Measurements from ENCODE around the gene CBFA2T2. TPM values are rescaled to one million over a fixed set of nuclear protein-coding genes. Genes with fewer than 3 reads are reported as not detected.
"Not testable (repeated sequence)": the region's sequence is repeated elsewhere in the genome, so short reads cannot be mapped to it uniquely, and the experiment has no call there.

CBFA2T2 gene
- total RNA-seq, 2 donors from 2014 or later: 14.4 to 15.7 TPM

DNA sequence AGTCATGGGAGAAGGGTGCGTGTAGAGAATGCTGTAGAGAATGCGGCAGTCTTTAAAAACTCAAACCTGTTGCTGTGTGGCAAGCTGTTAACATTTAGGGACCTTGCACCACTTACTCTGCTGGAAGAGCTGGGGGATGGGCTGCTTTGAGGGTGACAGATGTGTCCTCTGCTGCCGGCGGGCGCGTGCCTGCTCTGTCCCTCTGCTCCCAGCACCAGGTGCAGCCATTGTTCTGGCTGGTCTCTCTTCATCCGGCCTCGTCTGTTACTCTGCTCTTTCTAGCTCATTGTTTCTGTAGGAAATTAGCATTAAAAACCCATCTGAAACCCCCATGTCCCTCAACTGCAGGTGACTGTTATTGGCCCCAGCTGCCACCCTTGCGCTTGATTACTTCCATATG lies 78.5 kb downstream of the CBFA2T2 start:
- DNase-seq (no peak), ATAC-seq (replicated peaks in 1 of 2) (no peak)
- Mint-ChIP-seq H3K9me3 (no peaks in the 10 kb centered on the region), H3K4me1 (ENCODE audit: low read depth) (peaks cover 41% of the 10 kb centered on the region), H3K27ac (no peak overlapping the region), H3K36me3 (ENCODE audit: insufficient read depth in 2 of 2) (no peaks in the 10 kb centered on the region), H3K27me3 (ENCODE audit: low read depth) (no peaks in the 10 kb centered on the region), H3K4me3 (no peak overlapping the region)

DNA sequence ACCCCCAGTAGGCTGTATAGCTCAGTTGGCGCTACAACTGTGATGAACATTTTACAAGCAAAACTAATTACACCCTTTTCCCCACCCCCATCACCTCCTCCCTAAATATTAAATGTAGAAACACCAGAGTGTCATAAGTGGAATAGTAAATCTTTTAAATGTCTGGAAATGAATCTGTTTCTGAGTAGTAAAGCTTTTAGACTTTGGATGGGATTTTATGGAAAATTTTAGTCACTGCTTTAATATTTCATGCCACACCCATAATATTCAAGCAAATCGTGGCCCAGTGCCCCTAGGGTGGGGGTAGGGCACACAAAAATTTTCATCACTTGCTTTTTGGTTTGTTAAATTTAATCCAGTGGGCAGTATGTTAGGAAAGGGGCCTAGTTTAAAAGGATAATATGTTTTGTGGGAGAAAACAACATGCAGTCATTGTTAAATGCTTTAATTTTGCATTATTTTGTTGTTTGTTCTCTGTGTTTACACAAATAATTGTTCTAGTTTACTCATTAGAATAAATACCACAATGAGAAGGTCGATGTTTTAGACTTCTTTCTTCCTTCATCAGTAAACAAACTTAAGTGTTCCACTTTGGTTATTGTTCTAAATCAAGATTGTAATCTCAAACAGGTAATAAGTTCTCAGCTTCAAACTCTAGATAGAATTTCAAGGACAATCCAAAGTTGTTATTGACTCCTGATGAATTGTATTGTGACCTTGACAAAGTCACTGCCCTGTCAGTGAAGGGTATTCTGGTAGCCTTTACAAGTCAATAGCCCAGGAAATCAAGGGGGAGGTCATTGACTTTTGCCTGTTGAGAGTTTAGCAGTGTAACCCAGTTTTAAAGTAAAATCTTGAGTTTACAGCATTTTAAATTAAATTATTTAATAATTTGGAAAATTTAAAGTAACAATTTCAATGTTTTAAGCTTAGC lies 79.2 kb downstream of the CBFA2T2 start:
- Mint-ChIP-seq H3K36me3 (ENCODE audit: insufficient read depth in 2 of 2) (no peaks in the 10 kb centered on the region), H3K4me1 (ENCODE audit: low read depth) (peaks cover 41% of the 10 kb centered on the region), H3K27ac (no peak overlapping the region), H3K4me3 (no peak overlapping the region), H3K9me3 (no peaks in the 10 kb centered on the region), H3K27me3 (ENCODE audit: low read depth) (no peaks in the 10 kb centered on the region)
- DNase-seq: no peak
- ATAC-seq (replicated peaks in 1 of 2): no peak

DNA sequence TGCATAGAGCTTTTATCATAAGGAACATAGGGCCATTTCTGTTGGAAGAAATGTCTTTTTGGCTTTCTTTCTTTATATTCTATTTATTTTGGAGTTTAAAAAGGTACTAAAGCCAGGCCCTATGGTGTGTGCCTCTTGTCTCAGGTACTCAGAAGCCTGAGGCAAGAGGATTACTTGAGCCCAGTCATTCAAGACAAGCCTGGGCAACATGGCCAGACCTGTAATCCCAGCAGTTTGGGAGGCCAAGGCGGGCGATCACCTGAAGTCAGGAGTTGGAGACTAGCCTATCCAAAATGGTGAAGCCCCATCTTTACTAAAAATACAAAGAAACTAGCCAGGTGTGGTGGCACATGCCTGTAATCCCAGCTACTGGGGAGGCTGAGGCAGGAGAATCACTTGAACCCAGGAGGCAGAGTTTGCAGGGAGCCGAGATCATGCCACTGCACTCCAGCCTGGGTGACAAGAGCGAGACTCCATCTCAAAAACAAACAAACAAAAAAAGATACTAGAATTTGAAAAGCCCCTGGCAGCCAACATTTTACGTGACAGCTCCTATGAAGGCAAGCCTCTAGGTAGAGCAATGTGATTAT lies 80.0 kb downstream of the CBFA2T2 start:
- peaks cover 41% of the 10 kb centered on the region for H3K4me1 Mint-ChIP-seq (ENCODE audit: low read depth)

DNA sequence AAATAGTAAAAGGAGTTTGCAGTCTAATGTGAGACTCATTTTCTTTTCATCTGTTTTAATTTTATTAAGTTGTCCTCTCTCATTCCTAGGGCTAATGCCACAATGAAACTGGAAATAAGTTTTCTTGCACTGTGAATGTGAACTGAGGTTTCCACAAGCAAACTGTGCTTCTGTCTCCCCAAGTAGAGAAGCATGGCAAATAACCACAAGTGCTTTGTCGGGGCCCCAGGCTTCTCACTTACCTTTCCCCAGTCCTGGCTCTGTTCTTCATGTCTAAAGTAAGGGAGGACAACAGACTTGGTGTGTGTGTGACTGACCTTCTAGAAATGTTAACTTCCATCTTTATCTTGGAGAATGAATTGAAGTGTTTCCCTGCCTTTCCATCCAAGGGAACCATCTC lies 80.8 kb downstream of the CBFA2T2 start:
- H3K27ac Mint-ChIP-seq: no peak overlapping the region
- DNase-seq: no peak
- no peak for ATAC-seq (replicated peaks in 1 of 2)
- H3K4me1 Mint-ChIP-seq (ENCODE audit: low read depth): peaks cover 41% of the 10 kb centered on the region
- H3K9me3 Mint-ChIP-seq: no peaks in the 10 kb centered on the region
- H3K27me3 Mint-ChIP-seq (ENCODE audit: low read depth): no peaks in the 10 kb centered on the region
- peak overlapping the region; percentile 2 to 19 for H3K4me3 Mint-ChIP-seq
- no peaks in the 10 kb centered on the region for H3K36me3 Mint-ChIP-seq (ENCODE audit: insufficient read depth in 2 of 2)

More for the DNA sequence above, 80.0 kb downstream of the CBFA2T2 start:
- H3K9me3 Mint-ChIP-seq: no peaks in the 10 kb centered on the region
- no peak for ATAC-seq (replicated peaks in 1 of 2)
- no peaks in the 10 kb centered on the region for H3K27me3 Mint-ChIP-seq (ENCODE audit: low read depth)
- H3K4me3 Mint-ChIP-seq: peak overlapping the region in 1 of 2 donors; percentile 19
- H3K36me3 Mint-ChIP-seq (ENCODE audit: insufficient read depth in 2 of 2): no peaks in the 10 kb centered on the region
- DNase-seq: no peak
- H3K27ac Mint-ChIP-seq: no peak overlapping the region

DNA sequence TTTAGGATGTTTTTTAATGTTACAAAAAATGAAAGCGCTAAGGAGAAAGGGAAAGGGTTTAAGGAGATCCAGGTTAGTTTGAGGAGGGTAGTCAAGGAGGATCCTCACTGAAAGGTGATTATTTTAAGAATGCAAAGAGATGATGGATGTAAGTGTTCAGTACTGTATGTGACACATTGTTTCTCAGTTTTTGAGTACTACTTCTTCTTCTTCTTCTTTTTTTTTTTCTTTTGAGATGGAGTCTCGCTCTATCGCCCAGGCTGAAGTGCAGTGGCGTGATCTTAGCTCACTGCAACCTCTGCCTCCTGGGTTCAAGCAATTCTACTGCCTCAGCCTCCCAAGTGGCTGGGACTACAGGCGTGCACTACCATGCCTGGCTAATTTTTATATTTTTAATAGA lies 83.4 kb downstream of the CBFA2T2 start:
- H3K9me3 Mint-ChIP-seq; H3K27ac Mint-ChIP-seq; H3K27me3 Mint-ChIP-seq (ENCODE audit: low read depth); ATAC-seq (replicated peaks in 1 of 2); DNase-seq; H3K4me3 Mint-ChIP-seq; H3K36me3 Mint-ChIP-seq (ENCODE audit: insufficient read depth in 2 of 2): not testable (repeated sequence)
- H3K4me1 Mint-ChIP-seq (ENCODE audit: low read depth): peaks cover 38% of the 10 kb centered on the region

DNA sequence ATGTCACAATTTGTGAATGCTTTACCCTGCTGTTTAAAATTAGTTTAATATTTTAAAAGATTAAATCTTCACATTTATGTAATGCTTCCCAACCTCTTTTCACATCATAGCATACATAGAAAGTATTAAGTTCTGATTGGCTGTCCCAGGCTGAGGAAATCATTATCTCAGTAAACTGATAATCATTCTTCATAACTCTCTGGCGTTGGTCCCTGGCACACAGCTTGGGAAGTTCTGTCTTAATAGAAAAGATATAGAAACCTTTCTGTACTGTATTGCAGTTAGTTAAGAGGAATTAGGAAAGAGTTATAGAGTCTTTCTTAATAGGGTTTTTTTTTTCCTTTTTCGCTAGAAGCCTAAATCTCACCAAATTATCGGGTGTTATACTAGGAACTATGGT lies 85.4 kb downstream of the CBFA2T2 start:
- ATAC-seq (replicated peaks in 1 of 2) (no peak), DNase-seq (no peak)
- Mint-ChIP-seq H3K36me3 (ENCODE audit: insufficient read depth in 2 of 2) (no peaks in the 10 kb centered on the region), H3K4me1 (ENCODE audit: low read depth) (peaks cover 23% of the 10 kb centered on the region), H3K4me3 (no peak overlapping the region), H3K27me3 (ENCODE audit: low read depth) (no peaks in the 10 kb centered on the region), H3K27ac (no peak overlapping the region), H3K9me3 (no peaks in the 10 kb centered on the region)

DNA sequence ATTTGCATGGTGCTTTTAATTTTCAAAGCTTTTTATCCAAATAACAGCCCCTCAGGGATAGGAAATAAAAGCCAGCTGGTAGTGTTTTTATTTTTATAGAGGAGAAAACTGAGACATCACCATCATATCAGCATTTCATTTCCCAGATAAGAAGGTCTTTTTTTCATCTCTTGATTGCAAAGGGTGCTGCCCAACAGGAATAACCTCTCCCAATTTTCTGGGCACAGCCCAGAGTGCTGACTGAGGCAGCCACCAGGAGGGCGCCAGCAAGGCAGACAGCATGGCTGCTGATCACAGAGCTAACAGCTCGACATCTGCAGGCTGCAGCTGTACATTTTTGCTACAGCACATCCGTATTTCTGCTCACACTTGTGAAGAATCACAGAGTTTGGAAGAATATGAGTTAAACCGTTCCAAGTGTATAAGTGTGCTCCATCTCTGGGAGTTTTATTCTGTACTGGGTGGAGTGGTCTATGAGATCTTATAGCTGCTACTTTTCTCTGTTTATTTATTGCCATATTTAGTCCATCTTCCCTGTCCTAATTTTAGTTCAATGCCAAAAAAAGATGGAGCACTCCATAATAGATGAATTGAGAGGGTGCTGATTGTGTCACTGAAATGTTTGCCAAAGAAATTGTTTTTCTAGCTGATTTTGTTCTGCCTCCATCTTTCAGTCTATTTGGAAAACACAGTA lies 86.7 kb downstream of the CBFA2T2 start:
- ATAC-seq (replicated peaks in 1 of 2): no peak
- Mint-ChIP-seq H3K27me3 (ENCODE audit: low read depth) (no peaks in the 10 kb centered on the region), H3K27ac (no peak overlapping the region), H3K9me3 (no peaks in the 10 kb centered on the region), H3K4me3 (no peak overlapping the region), H3K4me1 (ENCODE audit: low read depth) (peaks cover 19% of the 10 kb centered on the region), H3K36me3 (ENCODE audit: insufficient read depth in 2 of 2) (peaks cover 0 to 2% of the 10 kb centered on the region in 2 donors)
- DNase-seq: no peak

DNA sequence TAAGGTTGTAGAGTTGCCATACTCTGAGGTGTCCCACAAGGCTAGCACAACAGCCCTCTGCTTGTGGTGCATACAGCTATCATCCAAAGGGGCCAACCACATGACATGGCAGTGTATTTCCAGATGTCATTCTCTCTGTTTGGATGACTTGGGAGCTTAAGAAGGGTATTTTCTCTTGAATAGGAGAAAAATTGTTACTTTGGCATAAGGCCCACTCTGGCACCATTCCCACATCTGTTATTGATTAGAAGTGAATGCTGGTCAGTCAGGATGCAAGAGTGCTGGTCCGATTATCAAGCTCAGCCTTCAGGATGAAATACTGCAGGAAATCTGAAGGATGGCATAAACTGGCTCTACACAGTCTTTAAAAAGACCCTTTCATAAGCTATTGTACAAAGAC lies 88.6 kb downstream of the CBFA2T2 start:
- Mint-ChIP-seq H3K4me3 (no peak overlapping the region), H3K9me3 (no peaks in the 10 kb centered on the region), H3K4me1 (ENCODE audit: low read depth) (peaks cover 8% of the 10 kb centered on the region), H3K27me3 (ENCODE audit: low read depth) (no peaks in the 10 kb centered on the region), H3K27ac (no peak overlapping the region), H3K36me3 (ENCODE audit: insufficient read depth in 2 of 2) (peaks cover 1 to 2% of the 10 kb centered on the region in 2 donors)
- DNase-seq: no peak
- ATAC-seq (replicated peaks in 1 of 2): no peak

DNA sequence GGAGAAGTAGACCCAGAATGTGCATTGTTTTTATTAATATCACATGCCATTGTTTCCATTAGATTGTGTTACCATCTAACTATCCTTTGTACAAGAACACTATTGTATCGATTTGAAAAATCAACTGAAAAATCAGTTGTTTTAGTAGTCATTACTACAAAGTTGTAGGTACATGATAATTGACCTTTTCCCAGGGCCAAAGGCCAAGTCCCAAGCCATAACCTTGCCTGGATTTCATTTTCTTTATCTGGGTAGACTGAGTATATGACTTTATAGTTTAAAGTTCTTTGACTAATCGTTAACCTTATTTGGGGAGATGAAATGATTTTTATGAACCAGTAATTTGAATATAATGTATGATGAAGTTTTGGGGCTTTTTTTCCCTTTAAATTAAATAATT lies 93.2 kb downstream of the CBFA2T2 start:
- DNase-seq: no peak
- H3K36me3 Mint-ChIP-seq (ENCODE audit: insufficient read depth in 2 of 2): peaks cover 1 to 2% of the 10 kb centered on the region in 2 donors
- peaks cover 8% of the 10 kb centered on the region for H3K4me1 Mint-ChIP-seq (ENCODE audit: low read depth)
- no peak for ATAC-seq (replicated peaks in 1 of 2)
- no peaks in the 10 kb centered on the region for H3K9me3 Mint-ChIP-seq
- H3K4me3 Mint-ChIP-seq: no peak overlapping the region
- H3K27me3 Mint-ChIP-seq (ENCODE audit: low read depth): no peaks in the 10 kb centered on the region
- peak overlapping the region; percentile 33 for H3K27ac Mint-ChIP-seq

DNA sequence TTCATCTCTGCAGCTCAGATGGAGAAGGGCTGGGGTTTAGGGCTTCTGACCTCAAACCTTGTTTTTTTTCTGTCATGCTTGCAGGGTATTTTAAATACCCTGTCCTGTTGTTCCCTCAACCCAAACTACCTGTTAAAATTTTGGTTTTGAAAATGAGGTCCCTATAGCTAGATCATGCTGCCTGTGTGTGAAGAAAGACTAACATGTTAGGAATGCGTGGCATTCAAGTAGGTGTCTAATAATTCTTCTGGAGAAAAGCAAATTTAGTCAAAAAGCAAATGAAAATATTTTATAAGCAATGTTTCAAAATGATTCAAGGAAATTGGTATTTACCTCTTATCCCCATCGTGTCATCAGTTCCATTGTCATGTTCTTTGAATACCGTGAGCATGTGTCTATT lies 95.1 kb downstream of the CBFA2T2 start:
- Mint-ChIP-seq H3K36me3 (ENCODE audit: insufficient read depth in 2 of 2) (peaks cover 1 to 2% of the 10 kb centered on the region in 2 donors), H3K27me3 (ENCODE audit: low read depth) (no peaks in the 10 kb centered on the region), H3K27ac (no peak overlapping the region), H3K4me3 (no peak overlapping the region), H3K9me3 (no peaks in the 10 kb centered on the region), H3K4me1 (ENCODE audit: low read depth) (peaks cover 8% of the 10 kb centered on the region)
- ATAC-seq (replicated peaks in 1 of 2) (no peak), DNase-seq (no peak)

DNA sequence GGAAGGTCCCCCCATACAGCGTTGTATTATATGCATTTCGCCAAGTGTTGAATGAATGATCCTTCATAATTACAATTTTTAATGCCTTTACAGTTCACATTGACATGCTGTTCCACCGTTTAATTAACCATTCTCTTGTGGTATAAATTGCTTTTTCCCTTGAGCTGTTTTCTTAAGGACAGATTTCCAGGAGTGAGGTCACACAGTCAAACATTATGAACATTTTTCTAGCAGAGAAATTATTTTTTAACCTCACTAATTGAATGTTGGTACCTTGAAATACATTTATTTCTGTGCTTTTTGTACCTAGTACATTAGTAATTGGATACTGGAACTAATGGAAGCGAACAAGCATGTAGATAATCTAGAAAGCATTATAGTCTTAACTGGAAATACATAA lies 95.5 kb downstream of the CBFA2T2 start:
- H3K27ac Mint-ChIP-seq: no peak overlapping the region
- peaks cover 1 to 2% of the 10 kb centered on the region in 2 donors for H3K36me3 Mint-ChIP-seq (ENCODE audit: insufficient read depth in 2 of 2)
- H3K9me3 Mint-ChIP-seq: no peaks in the 10 kb centered on the region
- H3K4me3 Mint-ChIP-seq: no peak overlapping the region
- ATAC-seq (replicated peaks in 1 of 2): no peak
- H3K4me1 Mint-ChIP-seq (ENCODE audit: low read depth): peaks cover 8% of the 10 kb centered on the region
- H3K27me3 Mint-ChIP-seq (ENCODE audit: low read depth): no peaks in the 10 kb centered on the region
- no peak for DNase-seq

DNA sequence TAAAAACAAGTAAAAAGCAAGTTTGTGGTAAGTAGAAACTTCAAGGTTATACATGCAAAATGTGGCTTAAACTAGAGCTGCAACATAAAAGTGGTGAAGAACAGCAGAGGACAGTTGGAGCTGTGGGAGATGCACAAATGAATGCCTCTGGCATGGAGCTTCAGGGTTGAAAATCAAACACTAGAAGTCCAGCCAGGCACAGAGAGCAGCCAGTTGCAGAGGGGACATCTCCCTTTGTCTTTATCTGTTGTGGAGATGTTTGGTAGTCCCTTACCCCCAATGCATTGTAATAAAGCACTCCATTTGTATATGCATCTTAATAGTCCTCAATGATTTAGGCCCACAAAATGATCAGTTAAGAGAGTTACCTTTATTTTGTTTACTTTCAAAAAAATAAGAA lies 99.2 kb downstream of the CBFA2T2 start:
- Mint-ChIP-seq H3K36me3 (ENCODE audit: insufficient read depth in 2 of 2) (no peaks in the 10 kb centered on the region), H3K27me3 (ENCODE audit: low read depth) (no peaks in the 10 kb centered on the region), H3K4me3 (no peak overlapping the region), H3K9me3 (no peaks in the 10 kb centered on the region), H3K4me1 (ENCODE audit: low read depth) (peaks cover 6% of the 10 kb centered on the region), H3K27ac (no peak overlapping the region)
- DNase-seq (no peak), ATAC-seq (replicated peaks in 1 of 2) (no peak)

DNA sequence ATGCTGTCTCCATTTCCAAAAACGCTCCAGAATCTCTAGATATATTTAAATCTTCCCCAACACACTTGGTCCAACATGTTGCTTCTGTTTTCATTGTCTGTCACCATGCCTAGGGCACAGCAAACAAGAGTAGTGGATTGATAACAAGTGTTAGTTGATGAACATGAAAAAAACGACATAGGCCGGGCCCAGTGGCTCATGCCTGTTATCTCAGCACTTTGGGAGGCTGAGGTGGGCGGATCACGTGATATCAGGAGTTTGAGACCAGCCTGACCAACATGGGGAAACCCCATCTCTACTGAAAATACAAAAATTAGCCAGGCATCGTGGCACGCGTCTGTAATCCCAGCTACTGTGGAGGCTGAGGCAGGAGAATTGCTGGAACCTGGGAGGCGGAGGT lies 102.0 kb downstream of the CBFA2T2 start:
- H3K9me3 Mint-ChIP-seq; H3K27me3 Mint-ChIP-seq (ENCODE audit: low read depth); H3K36me3 Mint-ChIP-seq (ENCODE audit: insufficient read depth in 2 of 2); H3K4me1 Mint-ChIP-seq (ENCODE audit: low read depth): not testable (repeated sequence)
- DNase-seq: peak; percentile 75 to 79
- Mint-ChIP-seq H3K4me3 (peak overlapping the region in 1 of 2 donors; percentile 60), H3K27ac (peak overlapping the region; percentile 74)
- peak; percentile 69 to 80 for ATAC-seq (replicated peaks in 1 of 2)
